Peyer's patch (tissue), 4 donors: Measurements from ENCODE around the gene MSN. TPM values are rescaled to one million over a fixed set of nuclear protein-coding genes. Genes with fewer than 3 reads are reported as not detected.
"Not testable (repeated sequence)": the region's sequence is repeated elsewhere in the genome, so short reads cannot be mapped to it uniquely, and the experiment has no call there.

Source experiments
- DNase-seq, 3 donors: peaks; one replicate each; pipeline ENCODE4 v3.0.0-alpha.2; 2017 to 2019
- H3K27ac ChIP-seq, 4 donors: fragments of 200-600 bp; sonication (generic); one replicate each; pipeline ENCODE4 v1.5.1; 2016 to 2019
- H3K27me3 ChIP-seq, 2 donors: fragments of 200-600 bp; sonication (generic); one replicate each; pipeline ENCODE4 v1.5.1; 2019
- H3K36me3 ChIP-seq, 3 donors: fragments of 200-600 bp; sonication (generic); one replicate each; pipeline ENCODE4 v1.5.1; 2016 to 2019
- H3K4me1 ChIP-seq, 4 donors: fragments of 200-600 bp; sonication (generic); one replicate each; pipeline ENCODE4 v1.5.1; 2016 to 2019
- H3K4me3 ChIP-seq, 4 donors: fragments of 200-600 bp; sonication (generic); 1 replicate in 3 of 4; 2 replicates in 1 of 4; pipeline ENCODE4 v1.5.1; 2016 to 2019; ENCODE audit warnings: mild to moderate bottlenecking in 1 of 4
- H3K9me3 ChIP-seq, 4 donors: fragments of 200-600 bp; sonication (generic); one replicate each; pipeline ENCODE4 v1.5.1; 2016 to 2019; ENCODE audit warnings: mild to moderate bottlenecking in 1 of 4
- POLR2A ChIP-seq, 2 donors: fragments of 450-650 bp; IDR thresholded peaks; one replicate each; pipeline ENCODE4 v1.5.1; 2017; ENCODE audit warnings: antibody characterized with exemption in 2 of 2, mild to moderate bottlenecking in 2 of 2, moderate library complexity in 2 of 2
- total RNA-seq, 4 donors: library from RNA; depleted of rRNA; stranded (reverse); fragments of >200 nt; gene quantifications; one replicate each; pipeline ENCODE4 v1.1.0, GENCODE V29; 2016
- TF ChIP-seq, protein P1 (sequence below), 6 experiments: fragments of 450-650 bp in 4 of 6; fragments of 200-600 bp in 2 of 6; sonication (generic) in 1 of 6; IDR thresholded peaks; one replicate each; pipeline ENCODE4 v1.5.1; 2017 to 2019; ENCODE audit warnings: antibody characterized with exemption in 6 of 6, mild to moderate bottlenecking in 3 of 6, moderate library complexity in 1 of 6

MSN gene
- total RNA-seq, result 100 to 1,000 TPM in 1 of 4 donors, 10 to 100 TPM in 3; 22.4 to 126 (median 33.4) TPM

DNA sequence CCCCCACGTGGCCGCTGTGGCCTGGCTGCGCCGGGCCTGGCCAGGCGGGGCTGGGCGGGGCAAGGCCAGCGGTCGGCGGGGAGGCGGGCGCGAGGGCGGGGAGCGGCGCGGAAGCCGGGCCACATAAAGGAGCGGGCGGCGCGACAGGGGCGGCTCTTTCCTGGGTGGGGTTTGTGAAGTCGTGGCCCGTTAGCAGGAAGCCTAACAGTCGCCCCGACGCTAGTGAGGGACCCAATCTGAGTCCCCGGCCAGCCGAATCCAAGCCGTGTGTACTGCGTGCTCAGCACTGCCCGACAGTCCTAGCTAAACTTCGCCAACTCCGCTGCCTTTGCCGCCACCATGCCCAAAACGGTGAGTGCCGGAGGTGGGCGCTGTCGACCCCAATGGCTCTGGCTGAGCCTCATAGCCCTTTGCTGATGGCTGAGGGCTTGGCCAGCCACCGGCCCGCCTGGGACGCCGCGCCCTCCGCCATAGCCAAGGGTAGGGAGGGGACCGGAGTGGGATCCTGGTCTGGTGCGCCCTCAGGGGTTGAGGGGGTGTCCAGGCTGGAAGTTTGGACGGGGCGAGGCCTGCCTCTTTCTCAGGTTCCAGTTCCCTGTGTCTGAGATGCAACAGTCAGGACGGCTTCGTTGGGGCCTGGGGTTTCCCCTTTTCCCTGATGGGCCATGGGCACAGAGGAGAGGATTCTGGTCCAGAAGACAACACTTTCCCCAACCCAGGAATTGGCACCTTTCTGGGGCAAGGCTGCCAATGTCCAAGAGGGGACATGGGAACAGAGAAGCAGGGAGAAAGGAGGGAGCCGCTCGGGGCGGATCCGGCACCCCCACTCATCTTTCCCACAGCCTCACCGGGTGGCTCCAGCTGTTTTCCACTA lies at the start of gene MSN:
MSN (plus strand) TSS at position 152 of the 874 bp plus-strand sequence; CDS start at position 340, 188 bp downstream.
- H3K27me3 ChIP-seq, result no peaks in the 10 kb centered on the region
- H3K4me1 ChIP-seq, result peaks cover 0 to 9% (median 0%) of the 10 kb centered on the region in 4 donors
- H3K4me3 ChIP-seq, result peak within 1 kb of the TSS; percentile 59 to 69 (median 65)
- H3K27ac ChIP-seq, result peak within 1 kb of the TSS; percentile 89 to 92 (median 92)
- TF ChIP-seq, protein P1, sequence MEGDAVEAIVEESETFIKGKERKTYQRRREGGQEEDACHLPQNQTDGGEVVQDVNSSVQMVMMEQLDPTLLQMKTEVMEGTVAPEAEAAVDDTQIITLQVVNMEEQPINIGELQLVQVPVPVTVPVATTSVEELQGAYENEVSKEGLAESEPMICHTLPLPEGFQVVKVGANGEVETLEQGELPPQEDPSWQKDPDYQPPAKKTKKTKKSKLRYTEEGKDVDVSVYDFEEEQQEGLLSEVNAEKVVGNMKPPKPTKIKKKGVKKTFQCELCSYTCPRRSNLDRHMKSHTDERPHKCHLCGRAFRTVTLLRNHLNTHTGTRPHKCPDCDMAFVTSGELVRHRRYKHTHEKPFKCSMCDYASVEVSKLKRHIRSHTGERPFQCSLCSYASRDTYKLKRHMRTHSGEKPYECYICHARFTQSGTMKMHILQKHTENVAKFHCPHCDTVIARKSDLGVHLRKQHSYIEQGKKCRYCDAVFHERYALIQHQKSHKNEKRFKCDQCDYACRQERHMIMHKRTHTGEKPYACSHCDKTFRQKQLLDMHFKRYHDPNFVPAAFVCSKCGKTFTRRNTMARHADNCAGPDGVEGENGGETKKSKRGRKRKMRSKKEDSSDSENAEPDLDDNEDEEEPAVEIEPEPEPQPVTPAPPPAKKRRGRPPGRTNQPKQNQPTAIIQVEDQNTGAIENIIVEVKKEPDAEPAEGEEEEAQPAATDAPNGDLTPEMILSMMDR (IDR thresholded peaks at IDR 0.05), result no peak
- TF ChIP-seq POLR2A (IDR thresholded peaks at IDR 0.05), result peak; percentile 25 to 41
- peak; percentile 64 to 89 (median 77) for DNase-seq
- H3K9me3 ChIP-seq, result no peaks in the 10 kb centered on the region
- no peaks in the 10 kb centered on the region for H3K36me3 ChIP-seq

DNA sequence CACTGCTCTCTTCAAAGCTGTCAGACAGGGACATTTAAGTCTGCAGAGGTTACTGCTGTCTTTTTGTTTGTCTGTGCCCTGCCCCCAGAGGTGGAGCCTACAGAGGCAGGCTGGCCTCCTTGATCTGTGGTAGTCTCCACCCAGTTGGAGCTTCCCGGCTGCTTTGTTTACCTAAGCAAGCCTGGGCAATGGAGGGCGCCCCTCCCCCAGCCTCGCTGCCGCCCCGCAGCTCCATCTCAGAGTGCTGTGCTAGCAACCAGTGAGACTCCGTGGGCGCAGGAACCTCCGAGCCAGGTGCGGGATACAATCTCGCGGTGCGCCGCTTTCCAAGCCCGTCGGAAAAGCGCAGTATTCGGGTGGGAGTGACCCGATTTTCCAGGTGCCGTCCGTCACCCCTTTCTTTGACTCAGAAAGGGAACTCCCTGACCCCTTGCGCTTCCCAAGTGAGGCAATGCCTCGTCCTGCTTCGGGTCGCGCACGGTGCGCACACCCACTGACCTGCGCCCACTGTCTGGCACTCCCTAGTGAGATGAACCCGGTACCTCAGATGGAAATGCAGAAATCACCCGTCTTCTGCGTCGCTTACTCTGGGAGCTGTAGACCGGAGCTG lies 47.3 kb upstream of the MSN start:
- H3K4me1 ChIP-seq, H3K27me3 ChIP-seq, H3K9me3 ChIP-seq, H3K27ac ChIP-seq, H3K4me3 ChIP-seq, H3K36me3 ChIP-seq, DNase-seq: not testable (repeated sequence)

DNA sequence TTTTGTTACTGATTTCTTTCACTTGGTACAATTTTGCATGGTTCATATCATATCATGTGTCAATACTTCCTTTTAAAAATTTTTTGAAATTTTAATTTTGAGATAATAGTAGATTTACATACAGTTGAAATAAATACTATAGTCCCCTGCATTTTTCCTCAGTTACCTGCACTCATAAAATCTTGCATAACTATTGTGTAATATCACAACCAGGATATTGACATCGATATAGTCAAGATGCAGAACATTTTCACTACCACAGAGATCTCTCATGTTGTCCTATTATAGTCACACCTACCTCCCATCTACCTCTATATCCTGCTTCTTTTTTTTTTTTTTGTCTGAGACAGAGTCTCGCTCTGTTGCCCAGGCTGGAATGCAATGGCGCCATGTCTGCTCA lies 36.7 kb upstream of the MSN start:
- H3K27ac ChIP-seq, result no peak overlapping the region
- peaks cover 0 to 9% (median 0%) of the 10 kb centered on the region in 4 donors for H3K9me3 ChIP-seq
- no peaks in the 10 kb centered on the region for H3K27me3 ChIP-seq
- no peaks in the 10 kb centered on the region for H3K4me1 ChIP-seq
- H3K4me3 ChIP-seq, result no peak overlapping the region
- TF ChIP-seq, protein P1 (IDR thresholded peaks at IDR 0.05), result no peak
- no peak for TF ChIP-seq POLR2A (IDR thresholded peaks at IDR 0.05)
- DNase-seq, result no peak
- H3K36me3 ChIP-seq, result no peaks in the 10 kb centered on the region

DNA sequence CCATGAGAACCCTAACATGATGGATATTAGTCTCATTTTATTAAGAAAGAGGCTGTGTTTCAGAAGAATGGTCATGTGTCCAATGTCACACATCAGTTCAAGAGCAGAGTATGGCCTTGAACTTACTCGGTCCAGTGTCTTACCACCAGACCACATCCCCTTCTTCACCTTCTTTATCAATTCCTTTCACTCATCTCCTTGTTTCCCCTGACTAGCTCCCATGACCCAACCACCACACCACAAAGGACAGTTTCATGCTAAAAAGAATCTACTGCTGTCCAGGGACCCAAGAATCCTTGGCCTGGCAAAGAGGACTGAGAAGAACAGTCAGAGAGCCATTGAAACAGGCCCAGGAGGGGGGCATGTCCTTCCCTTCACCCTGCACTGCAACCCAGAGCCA lies 33.6 kb upstream of the MSN start:
- H3K27ac ChIP-seq, result no peak overlapping the region
- TF ChIP-seq POLR2A (IDR thresholded peaks at IDR 0.05), result no peak
- TF ChIP-seq, protein P1 (IDR thresholded peaks at IDR 0.05), result no peak
- H3K4me3 ChIP-seq, result no peak overlapping the region
- no peaks in the 10 kb centered on the region for H3K36me3 ChIP-seq
- H3K4me1 ChIP-seq, result no peaks in the 10 kb centered on the region
- DNase-seq, result no peak
- H3K9me3 ChIP-seq, result no peaks in the 10 kb centered on the region
- no peaks in the 10 kb centered on the region for H3K27me3 ChIP-seq

DNA sequence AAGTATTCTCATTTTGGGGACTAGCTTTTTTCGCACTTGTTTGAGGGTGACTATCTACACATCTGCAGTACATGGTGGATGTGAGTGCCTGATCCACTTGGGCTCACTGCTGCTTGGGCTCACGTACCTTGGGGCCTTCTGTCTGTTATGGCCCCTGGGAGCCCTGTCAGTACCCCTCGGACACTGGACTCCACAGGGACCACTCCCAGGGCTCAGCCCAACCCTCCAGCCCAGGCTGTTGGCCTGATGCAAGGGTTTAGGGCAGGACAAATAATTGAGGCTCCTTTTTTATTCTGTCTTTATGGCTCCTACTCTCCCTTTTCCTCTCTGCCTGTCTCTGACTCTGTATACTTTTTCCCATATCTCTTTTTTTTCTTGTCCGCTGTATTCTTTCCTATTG lies 32.7 kb upstream of the MSN start:
- Histone ChIP-seq H3K27me3 (no peaks in the 10 kb centered on the region), H3K27ac (peak overlapping the region in 1 of 4 donors; percentile 44), H3K4me3 (no peak overlapping the region), H3K36me3 (no peaks in the 10 kb centered on the region), H3K9me3 (no peaks in the 10 kb centered on the region), H3K4me1 (no peaks in the 10 kb centered on the region)
- TF ChIP-seq, protein P1 (IDR thresholded peaks at IDR 0.05), result no peak
- TF ChIP-seq POLR2A (IDR thresholded peaks at IDR 0.05), result no peak
- DNase-seq, result no peak

DNA sequence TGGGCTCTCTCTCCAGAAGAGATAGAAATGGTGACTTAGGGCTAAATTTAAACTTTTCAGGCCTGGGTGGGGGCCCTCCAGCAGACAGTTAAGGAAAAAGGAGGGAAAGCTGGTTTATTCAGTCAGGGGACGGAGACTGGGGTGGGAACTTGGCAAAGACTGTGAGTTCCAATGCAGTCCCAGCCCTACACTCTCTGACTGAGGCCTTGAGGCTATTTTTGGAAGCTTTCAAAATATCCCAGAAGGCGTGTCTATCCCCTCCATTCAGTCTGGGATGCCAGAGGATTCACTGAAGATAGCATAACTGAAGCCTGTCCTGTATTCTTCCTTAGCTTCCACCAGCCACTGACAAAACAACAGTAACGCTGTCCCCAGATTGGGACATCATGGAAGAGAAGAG lies 32.1 kb upstream of the MSN start:
- no peak for DNase-seq
- Histone ChIP-seq H3K36me3 (no peaks in the 10 kb centered on the region), H3K27ac (peak overlapping the region in 2 of 4 donors; percentile 35 to 44), H3K9me3 (no peaks in the 10 kb centered on the region), H3K4me3 (no peak overlapping the region), H3K27me3 (no peaks in the 10 kb centered on the region), H3K4me1 (no peaks in the 10 kb centered on the region)
- no peak for TF ChIP-seq POLR2A (IDR thresholded peaks at IDR 0.05)
- TF ChIP-seq, protein P1 (IDR thresholded peaks at IDR 0.05), result no peak
